ENCODE data around the gene ZBED2.
"Not testable (repeated sequence)": the region's sequence is repeated elsewhere in the genome, so short reads cannot be mapped to it uniquely, and the experiment has no call there.

DNA sequence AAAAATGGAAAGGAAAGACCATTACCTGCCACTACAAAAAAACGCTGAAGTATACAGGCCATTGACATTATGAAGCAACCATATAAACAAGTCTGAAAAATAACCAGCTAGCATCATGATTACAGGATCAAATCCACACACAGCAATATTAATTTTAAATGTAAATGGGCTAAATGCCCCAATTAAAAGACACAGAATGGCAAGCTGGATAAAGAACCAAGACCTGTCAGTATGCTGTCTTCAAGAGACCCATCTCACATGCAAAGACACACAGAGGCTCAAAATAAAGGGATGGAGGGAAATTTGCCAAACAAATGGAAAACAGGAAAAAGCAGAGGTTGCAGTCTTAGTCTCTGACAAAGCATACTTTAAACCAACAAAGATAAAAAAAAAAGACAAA lies 33.9 kb upstream of the ZBED2 start:
- TF ChIP-seq, protein P1, sequence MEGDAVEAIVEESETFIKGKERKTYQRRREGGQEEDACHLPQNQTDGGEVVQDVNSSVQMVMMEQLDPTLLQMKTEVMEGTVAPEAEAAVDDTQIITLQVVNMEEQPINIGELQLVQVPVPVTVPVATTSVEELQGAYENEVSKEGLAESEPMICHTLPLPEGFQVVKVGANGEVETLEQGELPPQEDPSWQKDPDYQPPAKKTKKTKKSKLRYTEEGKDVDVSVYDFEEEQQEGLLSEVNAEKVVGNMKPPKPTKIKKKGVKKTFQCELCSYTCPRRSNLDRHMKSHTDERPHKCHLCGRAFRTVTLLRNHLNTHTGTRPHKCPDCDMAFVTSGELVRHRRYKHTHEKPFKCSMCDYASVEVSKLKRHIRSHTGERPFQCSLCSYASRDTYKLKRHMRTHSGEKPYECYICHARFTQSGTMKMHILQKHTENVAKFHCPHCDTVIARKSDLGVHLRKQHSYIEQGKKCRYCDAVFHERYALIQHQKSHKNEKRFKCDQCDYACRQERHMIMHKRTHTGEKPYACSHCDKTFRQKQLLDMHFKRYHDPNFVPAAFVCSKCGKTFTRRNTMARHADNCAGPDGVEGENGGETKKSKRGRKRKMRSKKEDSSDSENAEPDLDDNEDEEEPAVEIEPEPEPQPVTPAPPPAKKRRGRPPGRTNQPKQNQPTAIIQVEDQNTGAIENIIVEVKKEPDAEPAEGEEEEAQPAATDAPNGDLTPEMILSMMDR (conservative IDR thresholded peaks at IDR 0.05; ENCODE audit: low read depth in 2 of 2), result not testable (repeated sequence)
- TF ChIP-seq, protein P2, sequence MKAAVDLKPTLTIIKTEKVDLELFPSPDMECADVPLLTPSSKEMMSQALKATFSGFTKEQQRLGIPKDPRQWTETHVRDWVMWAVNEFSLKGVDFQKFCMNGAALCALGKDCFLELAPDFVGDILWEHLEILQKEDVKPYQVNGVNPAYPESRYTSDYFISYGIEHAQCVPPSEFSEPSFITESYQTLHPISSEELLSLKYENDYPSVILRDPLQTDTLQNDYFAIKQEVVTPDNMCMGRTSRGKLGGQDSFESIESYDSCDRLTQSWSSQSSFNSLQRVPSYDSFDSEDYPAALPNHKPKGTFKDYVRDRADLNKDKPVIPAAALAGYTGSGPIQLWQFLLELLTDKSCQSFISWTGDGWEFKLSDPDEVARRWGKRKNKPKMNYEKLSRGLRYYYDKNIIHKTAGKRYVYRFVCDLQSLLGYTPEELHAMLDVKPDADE (IDR thresholded peaks at IDR 0.05), result not testable (repeated sequence)

Data from GM23338 (cell line).